ENCODE data around the gene SMYD3. TPM values are rescaled to one million over a fixed set of nuclear protein-coding genes. Genes with fewer than 3 reads are reported as not detected.

SMYD3 gene
- total RNA-seq, 1 experiment from 2014 or later = 25.5 TPM

DNA sequence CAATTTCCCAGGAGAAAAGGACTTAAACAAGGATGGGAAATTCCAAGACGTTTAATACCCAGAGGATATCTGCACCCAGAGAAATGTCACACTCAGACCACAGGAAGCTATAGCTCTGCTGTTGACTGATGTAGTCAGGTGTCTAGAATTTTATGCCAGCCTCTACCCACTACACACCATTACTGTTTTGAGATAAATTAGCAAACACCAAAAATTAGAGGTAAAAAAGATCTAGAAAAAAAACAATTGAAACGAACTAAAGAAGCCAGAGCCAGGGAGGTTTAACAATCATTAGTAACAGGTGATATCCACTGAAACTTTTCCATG lies 519.9 kb downstream of the SMYD3 start:
- Mint-ChIP-seq H3K27ac (no peak overlapping the region), H3K4me3 (no peak overlapping the region), H3K9me3 (no peaks in the 10 kb centered on the region), H3K36me3 (ENCODE audit: insufficient read depth in 1 of 3, low read depth in 3 of 3) (no peaks in the 10 kb centered on the region), H3K4me1 (peaks cover 0 to 8% of the 10 kb centered on the region in 2 experiments; a peak in 2 of 4 replicates), H3K27me3 (ENCODE audit: low read depth) (no peaks in the 10 kb centered on the region)
- no CpG with 5 or more reads among the region's 2 CpGs for whole genome bisulfite sequencing (ENCODE audit: extremely low coverage, insufficient read length, low lambda C conversion rate)
- Histone ChIP-seq H3K79me1 (ENCODE audit: insufficient read depth, low read depth, low read length, poor library complexity, severe bottlenecking) (no peaks in the 10 kb centered on the region), H3K18ac (ENCODE audit: insufficient read length, low read depth, low read length) (no peak overlapping the region), H2BK15ac (ENCODE audit: low read depth, low read length) (no peak overlapping the region), H4K91ac (ENCODE audit: insufficient read length, low read depth, low read length) (no peak overlapping the region), H2BK5ac (ENCODE audit: insufficient read length, low read length) (no peak overlapping the region), H2BK20ac (ENCODE audit: low read depth, low read length, poor library complexity, severe bottlenecking) (no peak overlapping the region), H3K23ac (ENCODE audit: insufficient read length, low read depth, low read length) (no peak overlapping the region), H3K4me1 (ENCODE audit: insufficient read depth, low read length) (0 out of 2 replicates have a peak, but pooled peaks cover 3% of the 10 kb centered on the region), H2AK5ac (ENCODE audit: insufficient read length, low read length) (no peak overlapping the region), H3K56ac (ENCODE audit: insufficient read length, low read depth, low read length) (no peak overlapping the region), H3T11ph (ENCODE audit: low read length) (no peak overlapping the region), H2BK12ac (ENCODE audit: insufficient read length, low read depth, low read length) (no peak overlapping the region), H2BK120ac (ENCODE audit: low read depth, low read length, poor library complexity, severe bottlenecking) (no peak overlapping the region), H3K79me2 (ENCODE audit: insufficient read depth, low read length) (no peaks in the 10 kb centered on the region), H3K4me2 (ENCODE audit: insufficient read depth, insufficient read length, low read length) (no peak overlapping the region), H4K5ac (ENCODE audit: insufficient read length, low read depth, low read length) (no peak overlapping the region), H3K27me3 (ENCODE audit: insufficient read depth, low read length) (no peaks in the 10 kb centered on the region), H3K23me2 (ENCODE audit: insufficient read length, low read depth, low read length, poor library complexity, severe bottlenecking) (no peaks in the 10 kb centered on the region), H3K9me3 (ENCODE audit: control insufficient read depth, low read depth, low read length) (no peaks in the 10 kb centered on the region), H3K27ac (ENCODE audit: insufficient read length, low read depth, low read length) (no peak overlapping the region), H4K8ac (replicated peaks; ENCODE audit: insufficient read length, low read depth, low read length) (no peak overlapping the region), H4K20me1 (ENCODE audit: control insufficient read depth, insufficient read depth, insufficient read length) (no peaks in the 10 kb centered on the region), H3K4ac (ENCODE audit: low read depth, low read length) (no peak overlapping the region), H2AFZ (ENCODE audit: low read length) (no peak overlapping the region), H3K9ac (ENCODE audit: extremely low read depth, insufficient read length, low read length) (no peak overlapping the region), H3K14ac (ENCODE audit: insufficient read depth, low read length) (no peak overlapping the region)
- no peak for DNase-seq
- TF ChIP-seq, protein P1, sequence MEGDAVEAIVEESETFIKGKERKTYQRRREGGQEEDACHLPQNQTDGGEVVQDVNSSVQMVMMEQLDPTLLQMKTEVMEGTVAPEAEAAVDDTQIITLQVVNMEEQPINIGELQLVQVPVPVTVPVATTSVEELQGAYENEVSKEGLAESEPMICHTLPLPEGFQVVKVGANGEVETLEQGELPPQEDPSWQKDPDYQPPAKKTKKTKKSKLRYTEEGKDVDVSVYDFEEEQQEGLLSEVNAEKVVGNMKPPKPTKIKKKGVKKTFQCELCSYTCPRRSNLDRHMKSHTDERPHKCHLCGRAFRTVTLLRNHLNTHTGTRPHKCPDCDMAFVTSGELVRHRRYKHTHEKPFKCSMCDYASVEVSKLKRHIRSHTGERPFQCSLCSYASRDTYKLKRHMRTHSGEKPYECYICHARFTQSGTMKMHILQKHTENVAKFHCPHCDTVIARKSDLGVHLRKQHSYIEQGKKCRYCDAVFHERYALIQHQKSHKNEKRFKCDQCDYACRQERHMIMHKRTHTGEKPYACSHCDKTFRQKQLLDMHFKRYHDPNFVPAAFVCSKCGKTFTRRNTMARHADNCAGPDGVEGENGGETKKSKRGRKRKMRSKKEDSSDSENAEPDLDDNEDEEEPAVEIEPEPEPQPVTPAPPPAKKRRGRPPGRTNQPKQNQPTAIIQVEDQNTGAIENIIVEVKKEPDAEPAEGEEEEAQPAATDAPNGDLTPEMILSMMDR (conservative IDR thresholded peaks at IDR 0.05) = no peak

All from H9 (cell line).